ENCODE results near the gene BRAT1. TPM values are rescaled to one million over a fixed set of nuclear protein-coding genes. Genes with fewer than 3 reads are reported as not detected.
"Not testable (repeated sequence)": the region's sequence is repeated elsewhere in the genome, so short reads cannot be mapped to it uniquely, and the experiment has no call there.

Gene BRAT1
- total and polyA plus RNA-seq, 2 donors (not counting 1 experiment from before 2014, with no cell fraction given) = 36.8 to 68.3 TPM

DNA sequence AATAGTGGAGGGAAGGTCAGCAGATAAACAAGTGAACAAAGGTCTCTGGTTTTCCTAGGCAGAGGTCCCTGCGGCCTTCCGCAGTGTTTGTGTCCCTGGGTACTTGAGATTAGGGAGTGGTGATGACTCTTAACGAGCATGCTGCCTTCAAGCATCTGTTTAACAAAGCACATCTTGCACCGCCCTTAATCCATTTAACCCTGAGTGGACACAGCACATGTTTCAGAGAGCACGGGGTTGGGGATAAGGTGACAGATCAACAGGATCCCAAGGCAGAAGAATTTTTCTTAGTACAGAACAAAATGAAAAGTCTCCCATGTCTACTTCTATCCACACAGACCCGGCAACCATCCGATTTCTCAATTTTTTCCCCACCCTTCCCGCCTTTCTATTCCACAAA lies 21.8 kb downstream of the BRAT1 start:
- H3K4me3 Mint-ChIP-seq; DNase-seq; H3K36me3 ChIP-seq (replicated peaks in 1 of 2; ENCODE audit: control extremely low read depth in 1 of 2, control insufficient read depth in 1 of 2, extremely low read depth in 1 of 2, insufficient read depth in 2 of 2, low read length in 1 of 2); H4K20me1 ChIP-seq (ENCODE audit: control insufficient read depth, insufficient read depth, low read length, poor library complexity, severe bottlenecking); H3K27me3 ChIP-seq (replicated peaks in 1 of 4; ENCODE audit: control extremely low read depth in 1 of 4, control insufficient read depth in 3 of 4, insufficient read depth in 4 of 4, low read length in 3 of 4); H3K4me2 ChIP-seq (replicated peaks; ENCODE audit: low read depth, low read length, poor library complexity, severe bottlenecking); intact Hi-C loops (cut with micrococcal nuclease); CTCF ChIA-PET; H3K27me3 Mint-ChIP-seq; H3K79me2 ChIP-seq (ENCODE audit: control insufficient read depth, insufficient read depth, low read length); ATAC-seq (ENCODE audit: low read depth); H3K9ac ChIP-seq (ENCODE audit: low read length); H2AFZ ChIP-seq (ENCODE audit: insufficient read depth, low read depth, low read length, poor library complexity, severe bottlenecking); H3K4me3 ChIP-seq (ENCODE audit: control extremely low read depth in 1 of 5, extremely low read depth in 1 of 5, insufficient read depth in 1 of 5, low read depth in 2 of 5, low read length in 4 of 5); H3K27ac ChIP-seq (ENCODE audit: low read length in 2 of 2); H3K9me3 ChIP-seq (ENCODE audit: control extremely low read depth in 1 of 3, control insufficient read depth in 2 of 3, insufficient read depth in 1 of 3, low read length in 2 of 3); H3K27ac Mint-ChIP-seq; H3K9me3 Mint-ChIP-seq (ENCODE audit: insufficient read depth): not testable (repeated sequence)
- H3K4me1 Mint-ChIP-seq = peaks cover 35% of the 10 kb centered on the region
- H3K4me1 ChIP-seq (ENCODE audit: control insufficient read depth in 2 of 2, insufficient read depth in 2 of 2, low read length in 2 of 2) = peaks cover 24 to 33% of the 10 kb centered on the region in 2 donors
- POLR2A ChIA-PET = interaction anchor here (0.7 kb wide), 1 partner anchor 115 kb away, joined by 4 read pairs; no protein-coding TSS in a partner anchor
- no CpG with 5 or more reads among the region's 8 CpGs for WGBS (ENCODE audit: insufficient coverage)

DNA sequence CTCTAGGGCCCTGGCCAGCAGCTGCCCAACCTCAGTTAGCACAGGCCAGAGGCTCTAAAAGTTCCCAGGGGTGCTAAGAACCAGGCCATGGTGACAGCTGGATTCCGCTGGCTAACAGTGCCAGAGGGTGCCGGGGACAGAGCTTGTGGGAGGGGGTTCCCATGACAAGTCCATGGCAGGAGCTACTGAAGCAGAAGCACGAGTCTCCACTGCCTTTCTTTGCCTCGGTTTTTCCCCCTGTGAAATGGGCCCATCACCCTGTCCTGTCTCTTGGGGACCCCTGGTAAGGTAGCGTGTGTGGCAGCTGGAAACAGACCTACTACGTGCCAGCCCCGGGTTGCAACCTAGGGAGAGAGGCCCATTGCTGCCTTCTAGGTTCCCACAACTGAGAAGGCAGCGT lies 22.5 kb downstream of the BRAT1 start:
- POLR2A ChIA-PET = interaction anchor here (0.7 kb wide), 3 partner anchors 62 to 124 kb away, joined by 4 to 9 read pairs (median 6); no protein-coding TSS in a partner anchor
- H2AFZ ChIP-seq (ENCODE audit: insufficient read depth, low read depth, low read length, poor library complexity, severe bottlenecking); H3K27me3 Mint-ChIP-seq; H3K9me3 ChIP-seq (ENCODE audit: control extremely low read depth in 1 of 3, control insufficient read depth in 2 of 3, insufficient read depth in 1 of 3, low read length in 2 of 3); ATAC-seq (ENCODE audit: low read depth); H4K20me1 ChIP-seq (ENCODE audit: control insufficient read depth, insufficient read depth, low read length, poor library complexity, severe bottlenecking); H3K9me3 Mint-ChIP-seq (ENCODE audit: insufficient read depth); H3K4me3 Mint-ChIP-seq; CTCF ChIA-PET; H3K36me3 ChIP-seq (replicated peaks in 1 of 2; ENCODE audit: control extremely low read depth in 1 of 2, control insufficient read depth in 1 of 2, extremely low read depth in 1 of 2, insufficient read depth in 2 of 2, low read length in 1 of 2); DNase-seq; H3K4me3 ChIP-seq (ENCODE audit: control extremely low read depth in 1 of 5, extremely low read depth in 1 of 5, insufficient read depth in 1 of 5, low read depth in 2 of 5, low read length in 4 of 5); H3K4me2 ChIP-seq (replicated peaks; ENCODE audit: low read depth, low read length, poor library complexity, severe bottlenecking); H3K27me3 ChIP-seq (replicated peaks in 1 of 4; ENCODE audit: control extremely low read depth in 1 of 4, control insufficient read depth in 3 of 4, insufficient read depth in 4 of 4, low read length in 3 of 4); H3K27ac ChIP-seq (ENCODE audit: low read length in 2 of 2); intact Hi-C loops (cut with micrococcal nuclease); H3K27ac Mint-ChIP-seq; H3K79me2 ChIP-seq (ENCODE audit: control insufficient read depth, insufficient read depth, low read length); H3K9ac ChIP-seq (ENCODE audit: low read length): not testable (repeated sequence)
- WGBS (ENCODE audit: insufficient coverage) = 90% methylated on average over 2 of the region's 8 CpGs
- H3K4me1 Mint-ChIP-seq = peaks cover 42% of the 10 kb centered on the region
- peaks cover 32 to 40% of the 10 kb centered on the region in 2 donors for H3K4me1 ChIP-seq (ENCODE audit: control insufficient read depth in 2 of 2, insufficient read depth in 2 of 2, low read length in 2 of 2)

DNA sequence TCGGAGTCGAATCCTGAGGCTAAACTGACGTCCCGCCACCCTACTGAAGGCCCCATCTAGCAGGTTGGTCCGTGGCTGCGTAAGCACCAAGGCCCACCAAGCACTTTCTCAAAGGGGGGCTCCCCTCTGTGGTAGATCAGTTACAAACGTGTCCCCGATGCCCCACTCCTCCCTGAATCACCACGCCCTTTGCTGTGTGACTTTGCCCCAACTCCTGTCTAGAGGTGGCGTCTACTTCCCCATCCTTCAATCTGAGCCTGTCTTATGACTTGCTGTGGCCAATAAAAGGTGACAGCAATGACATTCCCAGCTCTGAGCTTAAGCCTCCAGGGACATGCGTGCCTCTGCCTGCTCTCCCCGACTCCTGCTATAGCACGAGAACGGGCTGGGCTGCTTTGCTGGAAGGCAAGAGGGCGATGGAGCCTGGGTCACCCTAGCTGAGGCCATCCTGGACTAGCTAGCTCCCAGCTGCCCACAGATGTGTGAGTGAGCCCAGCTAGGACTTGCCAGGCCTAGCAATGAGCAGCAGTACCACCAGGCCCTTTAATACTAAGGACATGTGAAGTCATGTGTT lies 23.0 kb downstream of the BRAT1 start:
- peak; percentile 31 for DNase-seq
- WGBS (ENCODE audit: insufficient coverage) = 83% methylated on average over 8 of the region's 15 CpGs
- CTCF ChIA-PET; H3K79me2 ChIP-seq (ENCODE audit: control insufficient read depth, insufficient read depth, low read length); ATAC-seq (ENCODE audit: low read depth); intact Hi-C loops (cut with micrococcal nuclease); H3K4me3 ChIP-seq (ENCODE audit: control extremely low read depth in 1 of 5, extremely low read depth in 1 of 5, insufficient read depth in 1 of 5, low read depth in 2 of 5, low read length in 4 of 5); H2AFZ ChIP-seq (ENCODE audit: insufficient read depth, low read depth, low read length, poor library complexity, severe bottlenecking); H3K9me3 ChIP-seq (ENCODE audit: control extremely low read depth in 1 of 3, control insufficient read depth in 2 of 3, insufficient read depth in 1 of 3, low read length in 2 of 3); H3K9ac ChIP-seq (ENCODE audit: low read length); H3K9me3 Mint-ChIP-seq (ENCODE audit: insufficient read depth); H3K27me3 ChIP-seq (replicated peaks in 1 of 4; ENCODE audit: control extremely low read depth in 1 of 4, control insufficient read depth in 3 of 4, insufficient read depth in 4 of 4, low read length in 3 of 4); H3K4me2 ChIP-seq (replicated peaks; ENCODE audit: low read depth, low read length, poor library complexity, severe bottlenecking); H3K27me3 Mint-ChIP-seq; H3K27ac ChIP-seq (ENCODE audit: low read length in 2 of 2): not testable (repeated sequence)
- Mint-ChIP-seq H3K27ac (peak overlapping the region; percentile 82), H3K4me3 (peak overlapping the region; percentile 29), H3K4me1 (peaks cover 47% of the 10 kb centered on the region)
- peaks cover 13% of the 10 kb centered on the region for H4K20me1 ChIP-seq (ENCODE audit: control insufficient read depth, insufficient read depth, low read length, poor library complexity, severe bottlenecking)
- POLR2A ChIA-PET = interaction anchor here (14.9 kb wide), 1 partner anchor 22 kb away, joined by 340 read pairs; no protein-coding TSS in a partner anchor
- peaks cover 0 to 14% of the 10 kb centered on the region in 2 experiments for H3K36me3 ChIP-seq (replicated peaks in 1 of 2; ENCODE audit: control extremely low read depth in 1 of 2, control insufficient read depth in 1 of 2, extremely low read depth in 1 of 2, insufficient read depth in 2 of 2, low read length in 1 of 2)
- H3K4me1 ChIP-seq (ENCODE audit: control insufficient read depth in 2 of 2, insufficient read depth in 2 of 2, low read length in 2 of 2) = peaks cover 37 to 46% of the 10 kb centered on the region in 2 donors

DNA sequence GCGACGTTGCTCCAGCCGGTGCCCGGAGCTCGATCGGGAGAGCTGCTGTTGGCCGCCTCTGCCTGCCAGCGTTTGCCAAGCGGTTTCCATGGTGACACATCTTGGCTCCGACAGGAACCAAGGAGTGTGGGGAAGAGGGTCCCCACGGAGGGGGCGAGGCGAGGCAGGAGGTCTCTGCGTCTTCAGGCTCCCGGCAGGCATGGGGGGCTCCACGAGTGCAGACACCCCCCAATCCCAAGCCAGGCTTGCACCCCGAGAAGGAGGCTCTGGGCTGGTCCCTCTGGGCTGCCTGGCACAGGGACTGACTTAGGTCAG lies 23.6 kb downstream of the BRAT1 start:
- CTCF ChIA-PET; H3K27ac ChIP-seq (ENCODE audit: low read length in 2 of 2); H3K9me3 ChIP-seq (ENCODE audit: control extremely low read depth in 1 of 3, control insufficient read depth in 2 of 3, insufficient read depth in 1 of 3, low read length in 2 of 3); H3K9ac ChIP-seq (ENCODE audit: low read length); H3K4me2 ChIP-seq (replicated peaks; ENCODE audit: low read depth, low read length, poor library complexity, severe bottlenecking); H3K9me3 Mint-ChIP-seq (ENCODE audit: insufficient read depth); intact Hi-C loops (cut with micrococcal nuclease); H3K27me3 ChIP-seq (replicated peaks in 1 of 4; ENCODE audit: control extremely low read depth in 1 of 4, control insufficient read depth in 3 of 4, insufficient read depth in 4 of 4, low read length in 3 of 4); DNase-seq; H3K4me3 Mint-ChIP-seq; H3K4me3 ChIP-seq (ENCODE audit: control extremely low read depth in 1 of 5, extremely low read depth in 1 of 5, insufficient read depth in 1 of 5, low read depth in 2 of 5, low read length in 4 of 5); H2AFZ ChIP-seq (ENCODE audit: insufficient read depth, low read depth, low read length, poor library complexity, severe bottlenecking); ATAC-seq (ENCODE audit: low read depth); H3K79me2 ChIP-seq (ENCODE audit: control insufficient read depth, insufficient read depth, low read length); H3K27me3 Mint-ChIP-seq: not testable (repeated sequence)
- Mint-ChIP-seq H3K4me1 (peaks cover 53% of the 10 kb centered on the region), H3K27ac (peak overlapping the region; percentile 99)
- Histone ChIP-seq H3K36me3 (replicated peaks in 1 of 2; ENCODE audit: control extremely low read depth in 1 of 2, control insufficient read depth in 1 of 2, extremely low read depth in 1 of 2, insufficient read depth in 2 of 2, low read length in 1 of 2) (peaks cover 0 to 19% of the 10 kb centered on the region in 2 experiments), H4K20me1 (ENCODE audit: control insufficient read depth, insufficient read depth, low read length, poor library complexity, severe bottlenecking) (peaks cover 19% of the 10 kb centered on the region), H3K4me1 (ENCODE audit: control insufficient read depth in 2 of 2, insufficient read depth in 2 of 2, low read length in 2 of 2) (peaks cover 42 to 51% of the 10 kb centered on the region in 2 donors)
- POLR2A ChIA-PET = interaction anchor here (14.9 kb wide), 1 partner anchor 21 kb away, joined by 340 read pairs; no protein-coding TSS in a partner anchor
- 80% methylated on average over 1 of the region's 17 CpGs for WGBS (ENCODE audit: insufficient coverage)

Data from B cell (primary cell).